ENCODE data around the gene F2.

The F2 gene

DNA sequence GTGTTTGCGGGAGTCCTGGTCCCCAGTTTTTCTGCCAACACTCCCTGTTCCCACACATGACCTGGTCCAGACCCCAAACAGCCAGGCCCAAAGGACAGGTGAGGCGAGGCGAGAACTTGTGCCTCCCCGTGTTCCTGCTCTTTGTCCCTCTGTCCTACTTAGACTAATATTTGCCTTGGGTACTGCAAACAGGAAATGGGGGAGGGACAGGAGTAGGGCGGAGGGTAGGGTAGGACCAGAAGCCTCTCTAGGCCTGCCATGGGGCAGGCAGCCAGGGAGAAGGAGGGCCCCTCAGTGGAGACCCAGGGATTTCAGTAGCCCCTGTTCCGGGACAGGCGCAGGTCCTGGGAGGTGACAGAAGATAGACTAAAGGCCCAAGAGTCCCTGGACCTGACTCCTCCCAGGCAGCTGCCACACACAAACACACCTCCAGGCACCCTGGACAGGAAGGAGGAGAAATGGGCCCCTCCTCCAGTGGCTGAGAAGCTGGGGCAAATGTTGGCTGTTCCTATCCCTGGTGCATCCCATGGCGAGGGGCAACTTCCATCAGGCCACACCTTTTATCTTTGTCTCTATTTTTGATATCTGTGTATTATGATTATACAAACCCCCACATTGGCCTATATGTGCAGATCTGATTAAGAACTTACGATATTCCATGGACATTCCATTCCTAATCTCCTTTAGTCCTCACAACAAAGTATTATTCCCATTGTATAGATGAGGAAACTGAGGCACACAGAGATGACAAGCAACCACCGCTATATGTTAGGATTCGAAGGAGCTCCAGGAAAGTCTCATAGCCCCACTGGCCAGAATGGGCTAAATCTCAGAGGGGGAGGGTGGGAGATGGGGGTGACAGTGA is 626 bp upstream of the F2 start:
- TF ChIP-seq GATA1 (IDR thresholded peaks at IDR 0.05; ENCODE audit: low read depth, low read length) (no peak), POLR2A (IDR thresholded peaks at IDR 0.05; ENCODE audit: low read length) (no peak)
- no peak for DNase-seq

DNA sequence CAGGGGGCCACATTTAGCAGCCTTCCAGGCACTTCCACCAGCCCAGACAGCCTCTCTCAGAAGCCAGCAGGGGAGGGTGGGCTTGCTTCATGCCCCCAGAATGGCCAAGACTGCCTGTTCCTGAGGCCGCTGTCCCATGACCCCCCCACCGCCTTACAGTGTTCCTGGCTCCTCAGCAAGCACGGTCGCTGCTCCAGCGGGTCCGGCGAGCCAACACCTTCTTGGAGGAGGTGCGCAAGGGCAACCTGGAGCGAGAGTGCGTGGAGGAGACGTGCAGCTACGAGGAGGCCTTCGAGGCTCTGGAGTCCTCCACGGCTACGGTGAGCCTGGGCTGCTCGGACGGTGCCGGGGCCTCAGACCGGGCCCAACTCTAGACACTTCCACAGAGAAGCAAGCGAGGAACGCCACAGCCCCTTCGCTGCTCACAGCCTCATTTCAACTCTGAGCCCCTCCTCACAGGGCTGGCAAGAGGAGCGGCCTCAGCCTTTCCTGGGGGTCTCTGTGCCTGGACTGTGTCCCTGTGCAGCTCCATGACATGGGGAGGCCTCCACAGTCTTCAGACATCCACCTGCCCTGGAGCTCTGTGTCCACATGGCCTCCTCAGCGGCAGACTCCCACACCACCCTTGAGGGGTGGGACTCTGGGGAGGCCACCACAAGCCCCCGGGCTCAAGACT is 668 bp downstream of the F2 start:
- DNase-seq: no peak
- TF ChIP-seq GATA1 (IDR thresholded peaks at IDR 0.05; ENCODE audit: low read depth, low read length): no peak
- TF ChIP-seq POLR2A (IDR thresholded peaks at IDR 0.05; ENCODE audit: low read length): no peak

DNA sequence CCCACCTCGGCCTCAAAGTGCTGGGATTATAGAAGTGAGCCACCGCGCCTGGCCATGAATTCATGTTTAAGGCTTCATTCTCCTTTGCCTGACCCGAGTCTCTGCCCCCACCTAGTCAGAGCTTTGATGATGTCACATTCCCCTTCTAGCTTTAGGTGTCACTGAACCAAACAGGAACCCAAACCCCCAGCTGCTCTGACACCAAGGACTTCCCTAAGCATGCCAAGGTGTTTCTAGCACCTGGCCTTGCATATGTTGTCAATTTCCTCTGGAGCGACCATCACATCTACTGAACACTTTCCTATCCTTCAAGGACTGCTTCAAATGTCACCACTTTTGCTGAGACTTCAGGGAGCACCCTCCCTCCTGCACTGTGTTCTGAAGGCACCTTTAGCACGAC is 2.3 kb downstream of the F2 start:
- no peak for DNase-seq
- TF ChIP-seq GATA1 (IDR thresholded peaks at IDR 0.05; ENCODE audit: low read depth, low read length) (no peak), POLR2A (IDR thresholded peaks at IDR 0.05; ENCODE audit: low read length) (no peak)

DNA sequence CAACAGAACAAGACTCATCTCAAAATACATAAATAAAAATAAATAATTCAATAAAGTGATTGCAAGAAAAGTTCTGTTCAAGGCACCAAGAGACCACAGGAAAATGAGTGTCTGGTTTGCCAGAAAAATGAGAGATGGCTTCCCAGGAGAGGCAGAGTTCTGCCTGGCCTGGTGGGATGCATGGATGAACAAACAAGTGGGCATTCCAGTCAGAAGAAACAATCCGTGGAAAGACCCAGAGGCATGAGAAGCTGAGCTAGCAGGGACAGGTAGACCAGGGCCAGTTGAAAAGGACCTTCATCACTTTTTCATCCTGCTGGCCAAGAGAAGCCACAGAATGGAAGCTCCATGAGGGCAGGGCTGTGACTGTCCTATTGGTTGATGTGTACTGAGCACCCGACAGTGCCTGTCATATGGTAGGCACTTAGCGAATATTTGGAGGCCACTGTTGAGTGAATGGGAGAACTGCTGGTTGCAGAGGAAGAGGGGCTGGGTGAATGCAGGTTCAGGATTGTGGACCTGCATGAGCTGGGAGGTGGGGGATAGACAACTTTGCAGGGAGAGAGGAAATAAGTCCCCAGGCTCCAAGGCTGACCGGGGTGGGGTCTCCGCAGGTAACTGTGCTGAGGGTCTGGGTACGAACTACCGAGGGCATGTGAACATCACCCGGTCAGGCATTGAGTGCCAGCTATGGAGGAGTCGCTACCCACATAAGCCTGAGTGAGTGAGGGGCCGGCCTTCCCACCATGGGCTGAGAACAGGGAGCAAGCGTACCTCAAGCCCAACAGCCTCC is 3.7 kb downstream of the F2 start:
- no peak for TF ChIP-seq POLR2A (IDR thresholded peaks at IDR 0.05; ENCODE audit: low read length)
- TF ChIP-seq GATA1 (IDR thresholded peaks at IDR 0.05; ENCODE audit: low read depth, low read length): no peak
- DNase-seq: no peak

DNA sequence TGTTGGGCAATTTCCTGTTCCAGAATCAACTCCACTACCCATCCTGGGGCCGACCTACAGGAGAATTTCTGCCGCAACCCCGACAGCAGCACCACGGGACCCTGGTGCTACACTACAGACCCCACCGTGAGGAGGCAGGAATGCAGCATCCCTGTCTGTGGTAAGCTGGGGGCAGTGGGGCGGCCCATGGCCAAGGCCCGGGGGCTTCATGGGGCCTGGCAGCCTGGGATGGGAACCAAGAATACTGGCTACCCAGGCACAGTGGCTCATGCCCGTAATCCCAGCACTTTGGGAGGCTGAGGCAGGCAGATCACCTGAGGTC is 4.3 kb downstream of the F2 start:
- TF ChIP-seq POLR2A (IDR thresholded peaks at IDR 0.05; ENCODE audit: low read length) (no peak), GATA1 (IDR thresholded peaks at IDR 0.05; ENCODE audit: low read depth, low read length) (no peak)
- DNase-seq: no peak

DNA sequence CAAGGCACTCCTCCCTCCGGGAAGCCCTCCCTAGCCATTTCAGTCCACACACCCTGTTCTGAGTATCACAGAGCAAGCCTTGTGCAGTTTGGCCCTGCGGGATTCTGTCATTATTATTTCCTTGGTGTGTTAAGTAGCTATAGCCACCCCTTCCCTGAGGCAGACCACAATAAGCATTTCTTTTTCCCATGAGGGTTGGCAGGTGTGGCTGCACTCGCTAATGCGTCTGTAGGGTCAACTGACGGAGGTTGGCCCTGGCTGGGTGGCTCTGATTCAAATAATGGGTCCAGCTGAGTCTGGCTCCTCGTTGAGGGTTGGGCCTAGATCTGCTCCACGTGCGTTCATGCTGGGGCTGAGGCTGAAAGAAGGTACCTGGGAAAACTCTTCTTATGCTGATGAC is 5.1 kb downstream of the F2 start:
- TF ChIP-seq GATA1 (IDR thresholded peaks at IDR 0.05; ENCODE audit: low read depth, low read length): no peak
- no peak for TF ChIP-seq POLR2A (IDR thresholded peaks at IDR 0.05; ENCODE audit: low read length)
- no peak for DNase-seq

DNA sequence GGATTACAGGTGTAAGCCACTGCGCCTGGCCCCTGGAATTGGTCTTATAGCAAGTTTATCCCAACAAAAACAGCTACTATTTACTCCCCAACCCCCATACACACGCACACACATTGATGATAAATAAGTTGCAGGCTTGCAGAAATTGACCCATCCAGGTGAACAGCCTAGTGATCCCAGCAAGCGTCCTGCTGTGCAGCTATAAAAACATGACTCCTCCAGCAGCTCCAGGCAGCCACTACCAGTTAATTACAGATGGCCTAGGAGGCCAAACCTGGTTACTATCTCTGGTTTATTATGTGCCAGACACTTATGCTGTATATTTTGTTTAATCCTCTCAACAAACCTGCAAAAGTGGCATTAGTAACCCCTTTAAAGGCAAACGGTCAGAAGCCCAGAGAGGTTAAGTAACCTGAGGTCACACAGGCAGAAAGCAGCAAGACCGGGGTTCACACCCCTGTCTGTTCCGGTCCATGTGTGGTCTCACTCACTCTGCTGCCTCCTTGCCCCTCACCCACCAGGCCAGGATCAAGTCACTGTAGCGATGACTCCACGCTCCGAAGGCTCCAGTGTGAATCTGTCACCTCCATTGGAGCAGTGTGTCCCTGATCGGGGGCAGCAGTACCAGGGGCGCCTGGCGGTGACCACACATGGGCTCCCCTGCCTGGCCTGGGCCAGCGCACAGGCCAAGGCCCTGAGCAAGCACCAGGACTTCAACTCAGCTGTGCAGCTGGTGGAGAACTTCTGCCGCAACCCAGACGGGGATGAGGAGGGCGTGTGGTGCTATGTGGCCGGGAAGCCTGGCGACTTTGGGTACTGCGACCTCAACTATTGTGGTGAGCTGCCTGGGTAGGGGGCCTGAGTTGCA is 6.6 kb downstream of the F2 start:
- TF ChIP-seq POLR2A (IDR thresholded peaks at IDR 0.05; ENCODE audit: low read length) (no peak), GATA1 (IDR thresholded peaks at IDR 0.05; ENCODE audit: low read depth, low read length) (no peak)
- DNase-seq: no peak

DNA sequence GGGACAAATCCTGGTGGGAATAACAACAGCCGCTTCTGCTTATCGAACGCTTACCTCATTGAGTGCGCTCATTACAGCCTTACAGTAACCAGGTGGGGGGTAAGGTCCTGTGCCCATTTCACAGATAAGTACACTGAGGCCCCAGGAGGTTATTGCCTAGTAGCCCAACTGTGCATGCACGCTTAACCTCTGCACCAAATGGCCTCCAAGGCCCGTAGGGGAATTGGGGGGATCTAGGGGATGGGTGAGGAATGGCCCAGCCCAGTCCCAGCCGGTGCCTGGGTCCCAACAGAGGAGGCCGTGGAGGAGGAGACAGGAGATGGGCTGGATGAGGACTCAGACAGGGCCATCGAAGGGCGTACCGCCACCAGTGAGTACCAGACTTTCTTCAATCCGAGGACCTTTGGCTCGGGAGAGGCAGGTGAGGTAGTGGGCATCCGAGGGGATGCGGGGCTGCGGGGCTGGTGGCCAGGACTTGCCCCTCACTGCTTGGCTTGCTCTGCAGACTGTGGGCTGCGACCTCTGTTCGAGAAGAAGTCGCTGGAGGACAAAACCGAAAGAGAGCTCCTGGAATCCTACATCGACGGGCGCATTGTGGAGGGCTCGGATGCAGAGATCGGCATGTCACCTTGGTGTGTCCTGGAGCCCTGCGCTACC is 7.3 kb downstream of the F2 start:
- TF ChIP-seq POLR2A (IDR thresholded peaks at IDR 0.05; ENCODE audit: low read length): no peak
- no peak for TF ChIP-seq GATA1 (IDR thresholded peaks at IDR 0.05; ENCODE audit: low read depth, low read length)
- DNase-seq: no peak

DNA sequence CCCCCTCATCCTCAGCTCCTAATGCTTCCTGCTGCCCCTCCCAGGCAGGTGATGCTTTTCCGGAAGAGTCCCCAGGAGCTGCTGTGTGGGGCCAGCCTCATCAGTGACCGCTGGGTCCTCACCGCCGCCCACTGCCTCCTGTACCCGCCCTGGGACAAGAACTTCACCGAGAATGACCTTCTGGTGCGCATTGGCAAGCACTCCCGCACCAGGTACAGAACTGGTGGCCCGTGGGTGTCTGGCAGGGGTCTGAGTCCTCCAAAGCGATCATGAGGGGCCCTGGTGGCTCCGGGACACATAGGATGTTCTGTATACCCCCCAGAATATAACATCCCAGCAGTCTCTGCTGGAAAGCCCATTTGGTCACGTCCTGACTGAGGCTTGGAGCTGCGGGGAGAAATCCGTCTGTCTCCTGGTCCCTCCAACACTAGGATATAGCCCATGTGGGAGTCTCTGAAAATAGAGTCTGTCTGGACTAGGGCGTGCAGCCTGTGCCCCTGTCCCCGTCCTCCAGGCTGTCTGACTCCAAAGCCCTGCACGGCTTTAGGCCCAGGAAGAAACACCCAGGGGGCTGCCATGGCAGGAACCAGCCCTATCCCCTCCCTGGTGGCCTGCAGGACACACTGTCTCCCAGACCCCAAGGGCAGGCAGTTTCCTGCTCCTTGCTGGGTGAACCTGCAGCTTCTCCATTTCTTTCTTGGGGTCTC is 9.1 kb downstream of the F2 start:
- TF ChIP-seq POLR2A (IDR thresholded peaks at IDR 0.05; ENCODE audit: low read length): no peak
- TF ChIP-seq GATA1 (IDR thresholded peaks at IDR 0.05; ENCODE audit: low read depth, low read length): no peak
- DNase-seq: no peak

DNA sequence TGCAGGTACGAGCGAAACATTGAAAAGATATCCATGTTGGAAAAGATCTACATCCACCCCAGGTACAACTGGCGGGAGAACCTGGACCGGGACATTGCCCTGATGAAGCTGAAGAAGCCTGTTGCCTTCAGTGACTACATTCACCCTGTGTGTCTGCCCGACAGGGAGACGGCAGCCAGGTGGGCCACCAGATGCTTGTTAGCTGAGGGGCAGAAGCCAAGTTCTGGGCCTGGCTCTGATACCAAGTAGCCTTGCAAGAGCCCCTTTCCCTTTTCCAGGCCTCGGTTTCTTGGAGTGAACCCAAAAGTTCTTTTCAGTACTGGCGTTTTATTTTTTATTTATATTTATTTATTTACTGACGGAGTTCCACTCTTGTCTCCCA is 9.6 kb downstream of the F2 start:
- no peak for TF ChIP-seq POLR2A (IDR thresholded peaks at IDR 0.05; ENCODE audit: low read length)
- no peak for TF ChIP-seq GATA1 (IDR thresholded peaks at IDR 0.05; ENCODE audit: low read depth, low read length)
- DNase-seq: no peak

DNA sequence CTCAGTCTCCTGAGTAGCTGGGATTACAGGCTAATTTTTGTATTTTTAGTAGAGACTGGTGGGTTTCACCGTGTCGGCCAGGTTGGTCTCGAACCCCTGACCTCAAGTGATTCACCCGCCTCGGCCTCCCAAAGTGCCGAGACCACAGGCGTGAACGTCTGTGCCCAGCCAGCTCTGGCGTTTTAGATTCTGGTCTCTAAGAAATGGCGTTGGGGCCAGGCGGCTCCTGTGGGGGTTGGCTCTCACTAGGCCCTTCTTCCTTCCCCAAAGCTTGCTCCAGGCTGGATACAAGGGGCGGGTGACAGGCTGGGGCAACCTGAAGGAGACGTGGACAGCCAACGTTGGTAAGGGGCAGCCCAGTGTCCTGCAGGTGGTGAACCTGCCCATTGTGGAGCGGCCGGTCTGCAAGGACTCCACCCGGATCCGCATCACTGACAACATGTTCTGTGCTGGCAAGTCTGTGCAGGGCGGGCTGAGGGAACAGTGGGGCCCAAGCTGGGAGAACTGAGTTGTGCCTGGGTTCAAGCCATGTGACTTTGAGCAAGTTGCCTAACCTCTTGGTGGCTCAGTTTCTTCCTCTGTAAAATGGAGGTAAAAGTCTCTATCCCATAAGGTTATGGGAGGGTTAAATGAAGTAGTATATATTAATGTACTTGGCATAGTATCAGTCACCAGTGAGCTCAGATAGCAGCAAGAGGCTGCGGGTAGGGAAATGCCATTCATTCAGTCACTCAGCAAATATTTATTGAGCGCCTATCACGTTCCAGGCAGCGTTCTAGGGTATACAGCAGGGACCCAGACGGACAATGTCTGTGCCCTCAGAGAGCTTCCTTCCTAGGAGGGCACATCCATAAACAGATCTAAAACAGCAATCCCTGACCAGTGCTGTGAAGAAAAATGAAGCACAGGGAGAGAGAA is 10.4 kb downstream of the F2 start:
- TF ChIP-seq POLR2A (IDR thresholded peaks at IDR 0.05; ENCODE audit: low read length): no peak
- no peak for TF ChIP-seq GATA1 (IDR thresholded peaks at IDR 0.05; ENCODE audit: low read depth, low read length)
- no peak for DNase-seq

DNA sequence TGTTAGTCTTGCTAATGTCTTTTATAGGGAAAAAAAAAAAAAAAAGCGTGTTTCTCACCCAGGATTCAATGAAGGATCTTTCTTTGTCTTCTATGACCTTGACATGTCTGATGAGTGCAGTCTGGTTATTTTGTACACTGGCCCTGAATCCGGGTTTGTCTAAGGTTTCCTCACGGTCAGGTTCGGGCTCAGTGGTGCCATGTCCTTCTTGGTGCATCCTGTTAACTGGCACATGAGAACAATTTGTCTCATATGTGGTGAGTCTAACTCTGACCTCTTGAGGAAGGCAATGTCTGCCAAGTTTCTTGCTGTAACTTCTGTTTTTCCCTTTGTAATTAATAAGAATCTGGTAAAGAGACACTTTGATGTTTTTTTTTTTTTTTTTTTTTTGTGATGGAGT is 12.5 kb downstream of the F2 start:
- no peak for DNase-seq
- TF ChIP-seq POLR2A (IDR thresholded peaks at IDR 0.05; ENCODE audit: low read length) (no peak), GATA1 (IDR thresholded peaks at IDR 0.05; ENCODE audit: low read depth, low read length) (no peak)
